Dermis blood vessel endothelial cell (primary cell): ENCODE results near the gene CPA2. TPM values are rescaled to one million over a fixed set of nuclear protein-coding genes. Genes with fewer than 3 reads are reported as not detected.

Experiments
- DNase-seq: peaks from one replicate; pipeline ENCODE4 v3.0.0; 2010
- total RNA-seq: library from RNA; depleted of rRNA; stranded (reverse); fragments of >200 nt; gene quantifications from 2 replicates; pipeline ENCODE4 v1.2.3, GENCODE V29; 2014

The CPA2 gene
- total RNA-seq, 1 donor from 2014 or later: not detected

DNA sequence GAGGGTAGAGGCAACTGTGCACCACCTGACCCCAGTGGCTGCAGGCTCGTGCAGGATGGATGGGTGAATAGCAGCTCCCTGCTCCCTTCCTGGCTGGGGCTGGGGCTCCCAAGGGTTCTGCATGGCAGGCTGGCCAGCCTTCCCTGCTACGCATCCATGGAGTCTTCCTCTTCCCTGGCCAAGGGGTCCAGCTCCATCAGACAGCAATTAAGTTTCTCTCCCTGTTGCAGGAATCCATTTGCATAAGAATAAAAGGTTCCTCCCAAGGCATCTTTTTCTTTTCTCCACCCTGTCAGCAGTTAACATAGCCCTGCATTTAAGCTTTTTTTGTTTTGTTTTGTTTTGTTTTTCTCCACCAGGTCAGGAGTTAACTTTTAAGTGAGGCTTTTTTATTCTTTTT lies 10.0 kb upstream of the CPA2 start:
- no peak for DNase-seq

DNA sequence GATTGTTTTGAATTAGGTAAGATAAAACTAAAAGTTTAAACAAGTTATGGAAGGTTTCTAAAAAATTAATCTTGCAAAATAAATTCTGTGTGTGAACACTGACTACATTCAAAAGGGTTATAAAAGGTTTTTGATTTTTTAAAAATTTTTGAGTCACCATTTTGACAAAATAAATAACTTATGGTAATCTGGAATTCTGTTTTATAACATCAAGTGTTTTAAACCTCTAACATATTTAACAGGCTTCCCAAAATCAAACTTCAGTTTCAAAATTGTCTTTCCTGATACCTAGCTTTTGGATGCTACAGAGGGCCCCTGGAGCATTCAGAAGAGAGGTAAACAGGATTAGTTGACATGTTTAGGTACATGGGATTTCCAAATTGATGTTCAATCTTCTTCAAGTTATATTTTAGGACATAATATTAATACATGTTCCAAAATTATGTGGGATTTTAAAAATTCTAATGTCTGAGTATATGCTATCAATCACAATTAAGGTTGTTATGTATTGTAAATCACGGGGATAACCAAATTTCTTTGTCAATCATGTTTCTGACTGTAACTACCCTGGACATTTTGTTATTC lies 8.1 kb upstream of the CPA2 start:
- DNase-seq: no peak

DNA sequence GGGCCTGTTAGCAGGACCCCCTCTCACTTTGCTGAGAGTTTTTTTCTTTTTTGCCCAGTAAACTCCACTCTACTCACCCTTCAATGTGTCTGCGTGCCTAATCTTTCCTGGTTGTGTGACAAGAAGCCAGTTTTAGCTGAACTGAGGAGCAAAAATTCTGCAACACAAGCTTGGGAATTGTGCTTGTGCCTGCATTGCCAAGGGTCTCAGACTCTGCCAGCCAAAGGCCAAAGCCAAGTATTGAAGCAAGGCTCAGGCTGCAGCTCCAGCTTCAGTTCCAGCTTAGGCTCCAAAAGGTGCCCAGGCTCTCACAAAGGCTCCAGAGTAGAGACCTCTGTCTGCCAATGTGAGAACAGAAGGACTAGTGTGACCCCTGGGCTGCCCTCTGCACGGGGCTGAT lies 4.2 kb upstream of the CPA2 start:
- no peak for DNase-seq

DNA sequence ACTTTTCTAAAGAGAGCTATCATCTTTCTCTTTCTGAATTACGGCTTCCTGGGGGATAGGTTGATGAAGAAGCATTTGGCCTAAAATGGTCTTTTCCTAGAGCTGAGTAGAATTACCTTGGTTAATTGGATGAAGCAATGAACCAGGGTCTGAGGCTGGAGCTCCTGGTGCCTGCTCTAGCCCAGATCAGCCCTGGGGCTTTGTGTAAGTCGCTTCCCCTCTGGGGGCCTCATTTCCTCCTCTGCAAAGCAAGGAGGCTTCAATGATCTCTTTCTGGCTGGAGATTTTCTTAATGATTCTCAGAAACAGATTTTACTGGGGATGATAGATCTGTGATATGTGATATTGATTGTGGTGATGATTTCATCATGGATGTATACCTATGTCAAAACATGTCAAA lies 3.5 kb upstream of the CPA2 start:
- no peak for DNase-seq

DNA sequence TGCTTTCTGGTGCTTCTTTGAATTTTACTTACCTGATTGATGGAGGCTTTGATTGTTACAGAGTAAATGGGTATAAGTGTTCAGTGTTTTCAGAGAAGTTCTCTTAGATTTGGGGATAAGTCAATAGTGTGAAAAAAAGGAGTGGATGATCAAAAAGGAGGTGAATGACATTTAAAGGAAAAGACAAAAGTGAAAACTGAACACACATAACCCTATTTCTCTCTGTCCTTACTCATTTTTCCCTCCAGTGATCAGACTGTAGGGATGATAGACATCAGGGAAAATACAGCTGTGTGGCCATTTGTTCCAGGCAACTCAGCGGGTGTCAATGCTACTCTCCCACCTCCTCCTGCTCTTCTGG lies 278 bp downstream of the CPA2 start:
- no peak for DNase-seq

DNA sequence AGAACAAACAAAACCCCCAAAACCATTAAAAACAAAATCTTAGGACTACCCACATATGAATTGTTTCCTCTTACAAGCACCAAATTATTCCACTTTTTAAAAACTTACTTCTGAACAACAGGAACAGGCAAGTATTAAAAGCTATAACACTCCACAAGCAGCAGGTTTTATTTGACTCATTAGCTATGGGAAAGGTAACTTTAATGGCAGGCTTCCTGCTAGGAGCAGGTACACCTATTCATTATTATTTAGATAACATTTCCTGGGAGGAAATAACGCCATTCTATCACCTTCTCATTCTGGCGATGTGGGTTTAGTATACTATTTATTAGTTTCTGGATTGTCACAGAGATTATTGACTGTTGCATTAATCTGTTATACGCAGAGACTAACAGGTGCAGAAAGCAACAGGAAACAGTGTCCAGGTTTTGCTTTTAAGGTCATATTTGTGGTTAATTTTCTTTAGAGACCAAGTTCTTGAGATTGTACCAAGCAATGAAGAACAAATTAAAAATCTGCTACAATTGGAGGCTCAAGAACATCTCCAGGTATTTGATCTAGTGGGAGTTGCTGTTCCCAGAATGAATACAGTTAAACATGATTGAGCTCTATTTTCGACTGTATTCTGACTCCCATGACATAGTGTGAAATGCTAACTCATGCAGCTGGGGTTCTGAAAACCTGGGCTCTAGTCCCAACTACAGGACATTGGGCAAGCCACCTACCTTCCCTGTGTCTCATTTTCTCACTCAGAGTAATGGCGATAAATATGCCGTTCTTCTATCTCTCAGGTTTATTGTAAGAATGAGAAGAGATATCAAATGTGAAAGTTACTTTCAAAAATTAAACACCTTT lies 2.0 kb downstream of the CPA2 start:
- no peak for DNase-seq

DNA sequence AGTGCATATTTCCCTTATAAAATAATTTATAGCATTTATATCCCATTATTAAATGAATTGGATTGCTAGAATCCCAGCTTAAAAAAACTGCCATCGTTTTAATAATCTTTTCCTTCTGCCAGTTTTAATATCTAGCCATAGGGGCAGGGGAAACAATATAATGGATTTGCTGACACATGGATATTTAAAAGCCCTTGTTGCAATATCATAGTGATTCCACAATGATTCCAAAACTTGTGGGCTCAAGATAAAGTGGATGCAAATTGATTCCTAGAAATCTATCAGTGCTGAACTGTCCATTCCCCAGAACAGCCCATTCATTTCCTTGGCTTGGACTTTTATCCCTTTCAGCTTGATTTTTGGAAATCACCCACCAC lies 2.6 kb downstream of the CPA2 start:
- DNase-seq: no peak

DNA sequence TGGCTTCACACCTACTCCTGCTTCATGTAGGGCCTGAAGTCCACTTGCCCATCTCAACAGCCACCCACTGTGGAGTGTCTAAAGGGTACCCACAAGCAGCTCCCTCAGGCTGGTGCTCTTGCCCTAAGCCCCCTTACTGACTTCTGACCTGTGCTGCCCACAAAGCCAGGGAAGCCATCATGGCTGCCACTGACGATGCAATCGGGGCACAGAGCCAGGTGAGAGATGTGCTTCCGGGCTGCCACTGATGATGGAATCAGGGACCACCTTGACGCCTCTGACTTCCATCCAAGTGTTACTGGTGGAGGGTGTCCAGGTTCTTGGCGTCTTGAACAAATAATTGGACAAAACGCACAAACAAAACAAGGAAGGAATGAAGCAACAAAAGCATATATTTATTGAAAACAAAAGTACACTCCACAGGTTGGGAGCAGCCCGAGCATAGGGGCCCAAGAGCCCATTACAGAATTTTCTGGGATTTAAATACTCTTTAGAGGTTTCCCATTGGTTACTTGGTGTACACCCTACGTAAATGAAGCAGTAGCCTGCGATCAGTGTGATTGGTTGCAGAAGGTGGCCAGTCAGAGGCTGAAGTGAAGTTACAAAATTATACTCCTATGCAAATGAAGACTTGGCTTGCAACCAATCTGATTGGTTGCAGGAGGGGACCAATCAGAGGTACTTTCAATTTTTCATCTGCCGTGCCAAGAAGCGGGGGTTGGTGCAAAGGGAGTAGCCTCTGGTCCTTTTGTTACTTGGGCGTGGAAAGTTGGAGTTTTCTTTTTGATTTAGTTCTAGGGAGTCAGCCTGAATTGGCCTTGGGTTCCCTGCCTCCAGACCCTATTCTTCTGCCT lies 4.5 kb downstream of the CPA2 start:
- no peak for DNase-seq

DNA sequence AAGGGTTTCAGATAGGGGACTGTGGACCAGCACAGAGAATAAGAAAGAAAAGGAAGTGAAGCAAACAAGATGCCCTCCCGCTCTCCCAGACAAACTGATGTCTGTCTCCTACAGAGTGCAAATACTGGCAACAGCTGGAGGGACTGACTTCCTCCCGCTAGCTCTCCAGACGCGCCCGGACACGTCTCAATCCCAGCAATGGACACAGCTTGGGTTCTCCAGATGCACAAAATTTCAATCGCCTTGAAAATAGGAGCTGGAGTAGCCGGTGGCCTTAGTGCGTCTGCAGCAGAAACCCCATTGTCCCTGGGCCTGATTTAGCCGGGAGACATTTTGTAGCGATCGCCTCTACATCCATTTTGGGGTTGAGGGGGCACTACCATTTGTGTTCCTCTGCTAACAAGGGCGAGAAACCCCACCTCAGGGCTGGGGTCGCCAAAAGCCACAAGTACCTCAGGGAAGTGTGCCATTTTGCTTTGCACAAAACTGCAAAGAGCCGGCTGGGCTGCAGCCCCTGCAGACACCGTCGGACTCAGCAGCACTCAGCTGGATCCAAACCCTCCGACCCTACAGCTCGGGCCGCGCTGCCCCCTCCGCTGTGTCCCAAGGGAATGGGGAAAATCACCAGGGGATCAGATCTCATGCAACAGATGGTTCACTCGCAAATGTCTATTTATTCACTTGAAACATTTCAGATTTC lies 5.9 kb downstream of the CPA2 start:
- no peak for DNase-seq

DNA sequence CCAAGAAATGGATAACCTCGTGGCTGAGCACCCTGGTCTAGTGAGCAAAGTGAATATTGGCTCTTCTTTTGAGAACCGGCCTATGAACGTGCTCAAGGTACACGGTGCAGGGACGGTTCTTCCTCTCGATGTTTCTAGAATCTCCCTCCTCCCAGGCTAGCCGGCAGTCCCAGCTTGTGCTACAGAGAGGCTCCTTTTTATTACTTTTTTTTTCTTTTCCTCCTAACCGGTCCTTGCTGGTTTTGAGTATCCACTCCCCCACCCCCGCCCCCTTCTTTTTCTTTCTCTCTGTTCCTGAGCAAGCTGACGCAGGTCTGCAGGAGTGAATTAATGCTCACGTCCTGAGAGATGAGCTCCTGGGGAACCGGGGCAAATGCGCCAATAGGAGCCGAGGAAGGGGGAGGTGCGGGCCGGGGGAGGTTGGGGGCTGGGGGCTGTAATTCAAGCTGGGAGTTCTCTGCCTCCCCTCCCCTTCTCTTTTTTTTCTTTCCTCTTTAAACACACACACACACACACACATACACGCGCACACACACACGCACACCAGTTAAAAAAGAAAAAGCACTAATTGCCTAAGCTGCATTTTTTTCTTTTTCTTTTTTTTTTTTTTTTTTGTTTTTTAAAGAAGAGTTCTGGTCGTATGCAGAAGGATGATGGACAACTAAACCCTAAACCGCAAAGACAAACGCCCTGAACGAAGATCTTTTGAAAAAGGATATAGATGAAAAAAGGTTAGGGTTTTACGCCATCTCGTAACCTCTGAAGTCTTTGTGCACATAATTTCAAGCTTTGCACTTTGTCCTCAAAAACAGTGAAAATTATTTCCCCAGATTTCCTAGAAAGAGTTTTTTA lies 6.6 kb downstream of the CPA2 start:
- no peak for DNase-seq

DNA sequence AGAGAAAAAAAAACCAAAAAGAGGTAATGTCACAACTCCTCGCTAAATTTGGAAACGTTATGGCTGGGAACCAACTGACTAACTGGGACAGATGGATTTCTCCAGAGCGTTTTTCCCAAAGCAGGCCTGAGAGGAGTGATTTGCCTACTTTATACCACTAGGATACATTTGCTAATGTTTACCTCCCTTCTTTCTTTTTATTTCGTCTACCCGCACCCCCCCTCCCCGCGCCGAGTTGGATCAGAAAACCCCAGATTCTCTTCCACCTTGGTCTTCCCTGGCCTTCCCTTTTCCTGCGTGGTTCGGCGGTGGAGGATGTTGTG lies 7.2 kb downstream of the CPA2 start:
- no peak for DNase-seq

DNA sequence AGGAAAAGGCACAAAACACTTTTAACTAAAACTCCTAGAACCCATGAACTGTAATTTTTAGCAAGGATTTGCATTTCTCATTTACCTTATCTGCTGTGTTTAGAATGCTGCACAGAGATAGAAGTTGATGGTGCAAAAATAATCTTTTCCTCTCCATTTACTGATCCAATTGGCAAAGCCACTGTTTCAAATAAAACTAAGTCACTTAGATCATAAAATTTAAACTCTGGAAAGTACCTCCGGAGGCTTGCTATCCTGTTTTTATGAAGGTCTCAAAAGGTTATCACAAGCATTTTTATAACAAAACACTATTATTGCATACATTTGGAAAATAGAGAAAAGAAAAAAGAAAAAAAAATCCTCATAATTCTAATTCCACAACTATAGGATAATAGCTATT lies 7.6 kb downstream of the CPA2 start:
- DNase-seq: no peak

DNA sequence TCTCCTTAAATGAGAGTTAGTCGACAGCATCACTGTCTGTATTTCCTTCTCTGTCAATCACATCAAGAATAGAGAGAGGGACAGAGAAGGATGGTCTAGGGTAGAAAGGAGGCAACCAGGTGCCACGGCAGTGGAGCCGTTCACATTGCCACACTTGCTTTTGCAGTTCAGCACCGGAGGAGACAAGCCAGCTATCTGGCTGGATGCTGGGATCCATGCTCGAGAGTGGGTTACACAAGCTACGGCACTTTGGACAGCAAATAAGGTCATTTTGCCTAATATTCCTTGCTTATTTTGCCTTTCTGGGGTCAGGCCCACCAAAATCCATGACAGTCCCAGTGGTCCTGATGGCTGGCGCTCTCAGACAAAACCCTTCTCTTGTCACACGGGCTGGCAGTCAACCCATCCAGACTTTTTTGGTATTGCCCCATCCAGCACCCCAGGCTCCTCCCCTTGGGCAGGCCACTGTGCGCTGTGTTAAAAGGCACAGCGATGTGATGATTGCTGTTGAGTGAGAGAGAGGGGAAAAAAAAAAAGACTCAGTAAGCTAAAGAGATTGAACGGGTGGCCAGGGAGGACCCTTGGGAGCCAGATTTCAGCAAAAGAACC lies 8.4 kb downstream of the CPA2 start:
- no peak for DNase-seq

DNA sequence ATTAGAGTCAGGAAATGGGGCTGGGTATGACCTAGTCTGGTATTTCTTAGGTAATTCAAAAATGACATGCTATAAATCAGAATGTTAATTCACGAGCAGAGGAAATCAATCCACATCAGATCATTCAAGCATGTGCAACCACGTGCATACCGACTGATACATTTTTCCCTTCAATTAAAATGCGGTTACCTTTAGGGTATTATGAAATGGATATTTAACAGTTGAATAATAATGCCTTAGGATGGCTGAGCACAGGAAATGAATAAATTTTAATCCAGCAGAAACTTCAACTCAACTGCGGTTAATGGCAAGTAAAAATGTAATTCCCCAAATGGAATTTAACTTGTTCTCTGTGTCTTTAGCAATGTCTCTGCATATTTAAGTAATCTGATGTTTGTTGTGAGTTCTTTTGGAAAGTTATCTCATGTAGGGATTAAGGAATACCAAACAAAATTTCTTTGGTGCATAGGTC lies 9.2 kb downstream of the CPA2 start:
- no peak for DNase-seq

DNA sequence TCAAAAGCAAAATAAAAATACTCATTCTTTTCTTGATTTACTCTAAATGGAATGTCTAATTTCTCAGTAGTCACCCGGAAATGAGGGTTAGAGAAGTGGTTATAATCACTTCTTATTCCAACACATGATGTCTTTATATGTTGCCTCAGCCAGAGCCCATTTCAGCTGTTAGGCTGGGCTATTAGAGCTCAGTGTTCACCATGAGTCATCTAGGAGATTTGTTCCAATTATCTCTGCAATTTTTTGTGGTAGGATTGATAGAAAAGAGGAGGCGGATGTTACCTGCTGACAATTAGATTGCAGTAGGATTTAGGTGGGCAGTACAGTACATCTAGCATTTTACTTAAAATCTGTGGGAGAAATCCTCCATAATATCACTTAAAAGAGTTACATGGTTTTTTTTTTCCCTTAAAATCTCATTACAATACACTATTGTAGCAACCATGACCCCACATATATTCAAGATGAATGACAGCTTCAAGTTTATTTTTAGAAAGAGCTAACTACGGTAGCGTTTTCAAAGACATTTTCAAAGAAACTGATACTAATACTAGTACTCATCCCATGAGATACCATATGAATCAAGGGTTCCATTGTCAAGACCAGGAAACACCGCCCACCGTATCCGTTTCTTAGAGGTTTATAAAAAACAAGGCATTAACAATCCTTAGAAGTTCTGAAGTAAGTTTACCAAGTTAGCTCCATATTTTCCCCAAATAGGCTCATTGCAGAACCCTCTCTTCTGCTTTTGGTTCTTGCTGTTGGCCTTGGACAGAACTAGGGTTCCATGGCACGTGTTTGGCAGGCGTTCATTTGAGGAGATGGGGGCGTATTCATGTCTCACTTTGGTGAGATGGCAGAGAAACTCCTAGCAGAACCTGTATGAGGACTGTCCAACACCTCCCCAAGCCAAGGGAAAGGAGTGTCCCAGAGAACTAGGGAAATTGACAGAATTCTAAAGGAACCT lies 10.4 kb downstream of the CPA2 start:
- DNase-seq: peak; percentile 23

DNA sequence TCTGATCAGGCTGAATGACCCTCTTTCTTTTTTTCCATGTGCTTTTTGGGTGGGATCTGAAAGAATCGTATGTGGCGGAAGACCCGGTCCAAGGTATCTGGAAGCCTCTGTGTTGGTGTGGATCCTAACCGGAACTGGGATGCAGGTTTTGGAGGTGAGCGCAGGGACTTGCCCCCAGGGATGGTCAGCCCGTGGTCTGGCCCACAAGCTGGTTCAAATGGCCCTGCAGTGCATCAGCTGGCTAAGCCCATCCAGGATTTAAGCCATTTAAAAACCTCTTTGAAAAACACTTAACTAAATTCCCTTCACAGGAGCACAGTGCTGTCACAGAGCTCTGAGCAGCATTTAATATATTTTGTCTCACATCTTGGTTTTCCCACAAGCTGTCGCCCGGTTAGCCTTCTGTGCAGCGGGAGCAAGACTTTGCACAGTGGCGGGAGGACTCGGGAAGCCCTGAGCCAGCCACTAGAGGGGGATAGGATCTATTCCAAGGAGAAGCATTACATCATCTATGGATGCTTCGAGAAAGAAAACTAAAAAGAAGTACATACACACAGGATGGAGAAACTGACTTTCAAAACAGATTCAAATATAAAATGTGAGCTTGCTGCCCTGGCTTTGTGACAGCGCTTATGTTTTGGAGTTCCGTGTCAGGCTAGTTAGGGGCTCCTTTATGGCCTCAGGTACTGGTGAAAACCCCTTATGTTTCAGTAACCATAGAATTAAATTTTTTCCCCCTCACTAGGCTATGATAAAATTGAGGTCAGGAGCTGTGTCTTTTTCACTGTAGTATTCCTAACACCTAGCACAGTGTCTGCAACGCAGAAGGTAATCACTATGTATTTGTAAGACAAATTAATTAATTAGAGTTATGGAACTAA lies 11.3 kb downstream of the CPA2 start:
- peak; percentile 61 for DNase-seq

DNA sequence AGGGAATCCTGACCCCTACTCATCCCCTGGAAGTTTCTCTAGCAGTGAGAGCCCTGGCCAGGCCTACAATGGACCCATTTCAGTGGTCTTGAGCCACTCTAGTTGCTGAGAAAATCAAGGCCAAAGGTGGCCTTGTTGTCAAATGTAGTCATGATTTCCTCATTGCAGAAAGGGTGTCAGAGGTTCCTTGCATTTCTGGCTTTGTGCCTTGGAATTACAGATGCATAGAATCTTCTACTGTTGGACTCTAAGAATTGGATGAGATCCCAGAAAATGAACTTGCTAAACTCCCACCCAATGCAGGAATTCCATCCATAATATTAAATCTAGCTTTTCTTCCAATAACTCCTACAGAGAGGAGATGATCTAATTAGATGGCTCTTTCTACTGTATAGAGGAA lies 12.2 kb downstream of the CPA2 start:
- DNase-seq: peak; percentile 44

DNA sequence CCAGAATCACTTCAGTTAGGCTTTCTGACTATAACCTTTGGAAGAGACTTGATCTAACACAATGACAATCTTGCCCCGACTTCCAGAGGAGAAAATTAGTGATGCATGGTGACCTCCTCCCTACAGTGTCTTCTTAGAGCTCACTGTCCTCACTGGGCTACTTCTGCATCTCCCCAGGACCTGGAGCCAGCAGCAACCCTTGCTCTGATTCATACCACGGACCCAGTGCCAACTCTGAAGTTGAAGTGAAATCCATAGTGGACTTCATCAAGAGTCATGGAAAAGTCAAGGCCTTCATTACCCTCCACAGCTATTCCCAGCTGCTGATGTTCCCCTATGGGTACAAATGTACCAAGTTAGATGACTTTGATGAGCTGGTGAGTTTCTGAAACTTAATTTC lies 12.6 kb downstream of the CPA2 start:
- no peak for DNase-seq

DNA sequence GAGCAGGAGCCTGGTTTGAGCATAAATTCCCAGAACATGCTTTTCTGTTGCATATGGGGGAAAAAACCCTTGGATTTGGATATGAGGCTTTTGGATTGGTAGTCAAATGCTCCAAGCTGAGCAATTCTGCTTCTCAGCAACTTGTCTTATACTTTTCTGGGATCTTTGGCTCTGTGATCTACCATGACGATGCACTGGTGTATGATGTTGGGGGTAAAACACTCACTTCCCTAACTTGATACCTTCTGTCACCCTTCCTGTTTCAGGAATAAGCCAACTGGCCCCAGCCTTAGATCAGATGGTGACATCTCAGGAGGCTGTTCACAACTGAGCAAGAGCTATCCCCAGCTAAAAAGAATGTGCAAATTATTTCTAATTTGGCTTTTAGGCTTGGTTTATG lies 13.2 kb downstream of the CPA2 start:
- no peak for DNase-seq
